Measurements from ENCODE around the gene SCP2. TPM values are rescaled to one million over a fixed set of nuclear protein-coding genes. Genes with fewer than 3 reads are reported as not detected.

SCP2 gene
- total RNA-seq, 2 experiments from 2014 or later, result 63.9 to 75.5 TPM

DNA sequence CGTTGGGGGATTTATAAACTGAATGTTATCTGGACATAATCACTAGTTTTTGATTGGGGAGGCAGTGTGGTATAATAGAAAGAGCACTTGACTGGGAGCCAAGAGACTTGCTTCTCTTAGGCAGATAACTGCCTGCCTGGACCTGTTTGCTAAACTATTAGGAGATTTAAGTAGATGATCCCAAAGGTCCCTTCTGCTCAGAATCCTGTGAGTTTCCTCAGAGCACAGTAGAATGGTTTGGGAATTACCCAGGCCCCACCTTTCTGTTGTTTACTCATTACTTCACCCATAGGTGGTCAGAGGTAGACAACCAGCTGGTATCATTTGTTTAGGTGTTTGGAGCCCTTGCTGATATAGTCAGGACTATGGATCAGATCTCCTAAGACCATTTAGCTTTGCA lies 124.6 kb downstream of the SCP2 start:
- POLR2A ChIA-PET, result no interaction called here
- Histone ChIP-seq H3K4me2 (ENCODE audit: low read length) (no peak overlapping the region), H3K79me2 (ENCODE audit: insufficient read depth, low read depth, low read length) (no peaks in the 10 kb centered on the region), H3K4me1 (ENCODE audit: insufficient read depth, low read length, poor library complexity, severe bottlenecking) (no peaks in the 10 kb centered on the region), H2AFZ (ENCODE audit: low read length) (no peak overlapping the region), H3K9me3 (ENCODE audit: low read length) (no peaks in the 10 kb centered on the region), H3K9me2 (ENCODE audit: insufficient read depth, low read length) (no peaks in the 10 kb centered on the region), H3K4me3 (ENCODE audit: low read depth, low read length, poor library complexity, severe bottlenecking) (no peak overlapping the region), H3K36me3 (ENCODE audit: insufficient read depth, low read length) (peaks cover 5% of the 10 kb centered on the region; the same call in 1 of the 2 replicates), H3K27ac (ENCODE audit: low read depth, low read length, poor library complexity, severe bottlenecking) (no peak overlapping the region), H4K20me1 (ENCODE audit: insufficient read depth, low read length) (no peaks in the 10 kb centered on the region)
- TF ChIP-seq CTCF (conservative IDR thresholded peaks at IDR 0.05; ENCODE audit: low read length) (no peak), EZH2phosphoT487 (IDR thresholded peaks at IDR 0.05; ENCODE audit: borderline replicate concordance, low read depth, low read length) (no peak)
- intact Hi-C loops (cut with micrococcal nuclease; ENCODE audit: unreplicated experiment), result loop anchor here (10.0 kb wide), 1 partner anchor 147 kb away; no protein-coding TSS in a partner anchor
- BruUV-seq (replicated peaks), result no TSS peak
- no peak for DNase-seq (ENCODE audit: low spot score)
- CTCF ChIA-PET (ENCODE audit: unreplicated experiment), result no interaction called here

GRCh38 chr1:53057127-53057526 lies 130.1 kb downstream of the SCP2 start:
- ChIA-PET POLR2A (interaction anchor here (0.7 to 1.5 kb wide), 3 partner anchors 9 to 1675 kb away, joined by 3 read pairs; no protein-coding TSS in a partner anchor), CTCF (ENCODE audit: unreplicated experiment) (no interaction called here)
- H2AFZ ChIP-seq (ENCODE audit: low read length), result no peak overlapping the region
- H3K4me2 ChIP-seq (ENCODE audit: low read length), result no peak overlapping the region
- H3K9me3 ChIP-seq (ENCODE audit: low read length), result no peaks in the 10 kb centered on the region
- no peak for DNase-seq (ENCODE audit: low spot score)
- H4K20me1 ChIP-seq (ENCODE audit: insufficient read depth, low read length), result no peaks in the 10 kb centered on the region
- intact Hi-C loops (cut with micrococcal nuclease; ENCODE audit: unreplicated experiment), result loop anchor here (10.0 kb wide), 1 partner anchor 152 kb away; no protein-coding TSS in a partner anchor
- H3K9me2 ChIP-seq (ENCODE audit: insufficient read depth, low read length), result no peaks in the 10 kb centered on the region
- BruUV-seq (replicated peaks), result no TSS peak
- no peak overlapping the region for H3K27ac ChIP-seq (ENCODE audit: low read depth, low read length, poor library complexity, severe bottlenecking)
- H3K36me3 ChIP-seq (ENCODE audit: insufficient read depth, low read length), result no peaks in the 10 kb centered on the region
- no peak for TF ChIP-seq CTCF (conservative IDR thresholded peaks at IDR 0.05; ENCODE audit: low read length)
- H3K4me3 ChIP-seq (ENCODE audit: low read depth, low read length, poor library complexity, severe bottlenecking), result no peak overlapping the region
- H3K4me1 ChIP-seq (ENCODE audit: insufficient read depth, low read length, poor library complexity, severe bottlenecking), result no peaks in the 10 kb centered on the region
- H3K79me2 ChIP-seq (ENCODE audit: insufficient read depth, low read depth, low read length), result no peaks in the 10 kb centered on the region

DNA sequence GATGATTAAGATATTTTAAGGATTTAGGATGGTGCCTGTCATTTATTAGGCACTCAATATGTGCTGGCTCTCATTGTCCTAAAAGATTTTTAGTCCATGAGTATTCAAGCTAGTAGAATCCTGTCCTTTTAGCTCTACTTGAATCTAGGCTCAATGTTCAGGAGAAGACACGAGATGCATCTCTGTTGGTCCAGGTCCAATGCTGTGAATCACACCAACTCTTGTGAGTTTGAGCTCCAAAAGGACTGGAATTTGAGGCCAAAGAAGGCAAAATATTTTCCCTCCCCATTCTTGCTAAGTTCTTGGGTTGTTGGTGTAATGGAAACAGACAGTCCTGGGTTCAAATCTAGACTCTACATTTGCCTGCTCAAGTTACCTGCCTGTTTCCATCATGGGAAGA lies 133.5 kb downstream of the SCP2 start:
- H3K36me3 ChIP-seq (ENCODE audit: insufficient read depth, low read length), result no peaks in the 10 kb centered on the region

More for the DNA sequence above, 133.5 kb downstream of the SCP2 start:
- intact Hi-C loops (cut with micrococcal nuclease; ENCODE audit: unreplicated experiment), result no loop called here
- no peak overlapping the region for H3K4me2 ChIP-seq (ENCODE audit: low read length)
- H3K9me2 ChIP-seq (ENCODE audit: insufficient read depth, low read length), result no peaks in the 10 kb centered on the region
- no peaks in the 10 kb centered on the region for H3K79me2 ChIP-seq (ENCODE audit: insufficient read depth, low read depth, low read length)
- no peak overlapping the region for H2AFZ ChIP-seq (ENCODE audit: low read length)
- no peaks in the 10 kb centered on the region for H3K4me1 ChIP-seq (ENCODE audit: insufficient read depth, low read length, poor library complexity, severe bottlenecking)
- no peaks in the 10 kb centered on the region for H3K9me3 ChIP-seq (ENCODE audit: low read length)
- TF ChIP-seq CTCF (conservative IDR thresholded peaks at IDR 0.05; ENCODE audit: low read length) (no peak), EZH2phosphoT487 (IDR thresholded peaks at IDR 0.05; ENCODE audit: borderline replicate concordance, low read depth, low read length) (no peak)
- BruUV-seq (replicated peaks), result no TSS peak
- H3K27ac ChIP-seq (ENCODE audit: low read depth, low read length, poor library complexity, severe bottlenecking), result no peak overlapping the region
- no peak overlapping the region for H3K4me3 ChIP-seq (ENCODE audit: low read depth, low read length, poor library complexity, severe bottlenecking)
- ChIA-PET POLR2A (interaction anchor here (0.5 kb wide), 1 partner anchor 1558 kb away, joined by 3 read pairs; no protein-coding TSS in a partner anchor), CTCF (ENCODE audit: unreplicated experiment) (no interaction called here)
- H4K20me1 ChIP-seq (ENCODE audit: insufficient read depth, low read length), result no peaks in the 10 kb centered on the region
- no peak for DNase-seq (ENCODE audit: low spot score)

Measured in OCI-LY7 (cell line).